DMS114 treated with DMSO at 0.1 percent for 48 hours (cell line): ENCODE data around the gene NCAPG2.

Experiments
- DNase-seq: peaks from one replicate; lab custom pipeline; 2025; ENCODE audit not compliant: unreplicated experiment; lab: John Stamatoyannopoulos, UW

Gene NCAPG2

GRCh38 chr7:158735935-158736334 is 31.3 kb upstream of the NCAPG2 start:
- DNase-seq = no peak

GRCh38 chr7:158734861-158735260 is 30.3 kb upstream of the NCAPG2 start:
- DNase-seq = no peak

- no peak for DNase-seq
Measured at GRCh38 chr7:158733775-158734494, 29.3 kb upstream of the NCAPG2 start.

GRCh38 chr7:158733220-158733519 is 28.6 kb upstream of the NCAPG2 start:
- no peak for DNase-seq

GRCh38 chr7:158732494-158733219 is 28.1 kb upstream of the NCAPG2 start:
- no peak for DNase-seq

- no peak for DNase-seq
Measured at GRCh38 chr7:158731761-158732160, 27.2 kb upstream of the NCAPG2 start.

- DNase-seq = no peak
Measured at GRCh38 chr7:158730383-158731346, 26.1 kb upstream of the NCAPG2 start.

- DNase-seq = no peak
Measured at GRCh38 chr7:158729646-158730382, 25.2 kb upstream of the NCAPG2 start.

- DNase-seq = no peak
Measured at GRCh38 chr7:158728911-158729645, 24.5 kb upstream of the NCAPG2 start.

- no peak for DNase-seq
Measured at GRCh38 chr7:158727690-158728089, 23.1 kb upstream of the NCAPG2 start.

- no peak for DNase-seq
Measured at GRCh38 chr7:158726277-158726807, 21.7 kb upstream of the NCAPG2 start.

- DNase-seq = no peak
Measured at GRCh38 chr7:158725506-158725800, 20.8 kb upstream of the NCAPG2 start.

- no peak for DNase-seq
Measured at GRCh38 chr7:158724658-158725505, 20.3 kb upstream of the NCAPG2 start.

GRCh38 chr7:158723714-158724385 is 19.2 kb upstream of the NCAPG2 start:
- DNase-seq = no peak

GRCh38 chr7:158723266-158723665 is 18.7 kb upstream of the NCAPG2 start:
- DNase-seq = no peak

GRCh38 chr7:158722574-158723237 is 18.1 kb upstream of the NCAPG2 start:
- DNase-seq = no peak

GRCh38 chr7:158720112-158720511 is 15.5 kb upstream of the NCAPG2 start:
- DNase-seq = no peak

- DNase-seq = no peak
Measured at GRCh38 chr7:158716802-158717201, 12.2 kb upstream of the NCAPG2 start.
